ENCODE measurements around the gene PPM1L. TPM values are rescaled to one million over a fixed set of nuclear protein-coding genes. Genes with fewer than 3 reads are reported as not detected.
A peak's percentile ranks its signal among the peaks of the same experiment; 100 is the strongest.

Gene PPM1L
- total RNA-seq, 6 experiments from 2014 or later: 1.3 to 1.7 (median 1.6) TPM

DNA sequence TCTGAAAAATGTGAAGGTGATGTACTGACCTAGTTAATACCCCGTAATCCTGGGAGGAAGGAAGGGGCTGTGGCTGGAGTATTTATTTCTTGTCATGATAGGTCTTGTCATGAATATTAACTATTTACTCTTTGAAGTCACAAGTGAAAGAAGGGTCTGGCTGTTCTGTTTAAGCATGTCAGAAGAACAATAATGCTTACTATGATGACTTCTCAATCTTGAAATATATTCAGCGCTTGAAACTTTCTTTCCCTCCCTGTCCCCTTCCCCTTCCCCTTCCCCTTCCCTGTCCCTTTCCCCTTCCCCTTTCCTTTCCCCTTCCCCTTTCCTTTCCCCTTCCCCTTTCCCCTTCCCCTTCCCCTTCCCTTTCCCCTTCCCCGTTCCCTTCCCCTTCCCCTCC is 153.9 kb downstream of the PPM1L start:
- DNase-seq: no peak
- TF ChIP-seq, protein P1, sequence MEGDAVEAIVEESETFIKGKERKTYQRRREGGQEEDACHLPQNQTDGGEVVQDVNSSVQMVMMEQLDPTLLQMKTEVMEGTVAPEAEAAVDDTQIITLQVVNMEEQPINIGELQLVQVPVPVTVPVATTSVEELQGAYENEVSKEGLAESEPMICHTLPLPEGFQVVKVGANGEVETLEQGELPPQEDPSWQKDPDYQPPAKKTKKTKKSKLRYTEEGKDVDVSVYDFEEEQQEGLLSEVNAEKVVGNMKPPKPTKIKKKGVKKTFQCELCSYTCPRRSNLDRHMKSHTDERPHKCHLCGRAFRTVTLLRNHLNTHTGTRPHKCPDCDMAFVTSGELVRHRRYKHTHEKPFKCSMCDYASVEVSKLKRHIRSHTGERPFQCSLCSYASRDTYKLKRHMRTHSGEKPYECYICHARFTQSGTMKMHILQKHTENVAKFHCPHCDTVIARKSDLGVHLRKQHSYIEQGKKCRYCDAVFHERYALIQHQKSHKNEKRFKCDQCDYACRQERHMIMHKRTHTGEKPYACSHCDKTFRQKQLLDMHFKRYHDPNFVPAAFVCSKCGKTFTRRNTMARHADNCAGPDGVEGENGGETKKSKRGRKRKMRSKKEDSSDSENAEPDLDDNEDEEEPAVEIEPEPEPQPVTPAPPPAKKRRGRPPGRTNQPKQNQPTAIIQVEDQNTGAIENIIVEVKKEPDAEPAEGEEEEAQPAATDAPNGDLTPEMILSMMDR (IDR thresholded peaks at IDR 0.05): no peak
- H3K4me1 Mint-ChIP-seq (ENCODE audit: low read depth): no peaks in the 10 kb centered on the region
- H3K27ac Mint-ChIP-seq: no peak overlapping the region
- no peaks in the 10 kb centered on the region for H3K9me3 Mint-ChIP-seq
- H3K36me3 Mint-ChIP-seq (ENCODE audit: low read depth): no peaks in the 10 kb centered on the region
- no peak overlapping the region for H3K4me3 Mint-ChIP-seq
- H3K27me3 Mint-ChIP-seq (ENCODE audit: insufficient read depth): peaks cover 8% of the 10 kb centered on the region

DNA sequence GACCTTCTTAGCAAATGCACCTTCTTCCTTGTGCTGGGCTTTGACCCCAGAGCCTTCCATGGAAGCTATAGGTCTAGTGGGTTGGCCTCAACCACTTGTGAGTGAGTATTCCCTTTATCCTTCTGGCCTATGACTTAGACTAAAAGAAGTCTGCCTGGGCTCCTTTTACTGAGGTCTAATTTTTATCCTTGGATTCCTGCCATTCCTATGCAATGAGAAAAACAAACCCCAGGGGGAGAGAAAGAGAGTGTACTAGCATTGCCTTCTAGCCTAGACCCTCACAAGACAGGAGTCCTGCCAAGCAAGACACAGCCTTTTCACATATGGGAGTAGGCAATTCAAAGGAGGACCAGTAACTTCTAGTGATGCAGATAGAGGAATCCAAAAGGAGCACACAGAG is 155.4 kb downstream of the PPM1L start:
- DNase-seq: no peak

DNA sequence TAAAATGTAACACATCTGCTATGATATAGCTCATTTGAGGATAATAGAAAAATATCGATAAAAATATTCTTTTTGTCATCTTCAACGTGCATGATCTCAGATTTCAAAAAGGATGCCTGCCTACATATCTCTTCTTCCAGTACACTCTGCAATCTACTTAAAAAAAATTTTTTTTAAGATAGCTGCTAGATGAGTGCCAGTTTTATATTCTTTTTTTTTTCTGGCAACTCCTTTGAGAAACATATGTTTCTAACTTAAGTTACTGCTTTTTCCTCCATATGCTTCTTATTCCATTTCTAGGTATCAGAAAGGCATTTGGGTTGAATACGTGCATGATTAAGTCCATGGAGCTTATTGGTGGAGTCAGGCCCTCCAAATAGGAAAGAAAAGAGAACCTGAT is 160.4 kb downstream of the PPM1L start:
- Mint-ChIP-seq H3K9me3 (no peaks in the 10 kb centered on the region), H3K27ac (no peak overlapping the region), H3K36me3 (ENCODE audit: low read depth) (no peaks in the 10 kb centered on the region), H3K27me3 (ENCODE audit: insufficient read depth) (peaks cover 6% of the 10 kb centered on the region), H3K4me1 (ENCODE audit: low read depth) (no peaks in the 10 kb centered on the region), H3K4me3 (no peak overlapping the region)
- TF ChIP-seq, protein P1 (IDR thresholded peaks at IDR 0.05): no peak
- DNase-seq: no peak

More for the DNA sequence above, 155.4 kb downstream of the PPM1L start:
- peaks cover 8% of the 10 kb centered on the region for H3K27me3 Mint-ChIP-seq (ENCODE audit: insufficient read depth)
- H3K27ac Mint-ChIP-seq: no peak overlapping the region
- TF ChIP-seq, protein P1 (IDR thresholded peaks at IDR 0.05): no peak
- no peaks in the 10 kb centered on the region for H3K4me1 Mint-ChIP-seq (ENCODE audit: low read depth)
- H3K4me3 Mint-ChIP-seq: no peak overlapping the region
- H3K9me3 Mint-ChIP-seq: no peaks in the 10 kb centered on the region
- H3K36me3 Mint-ChIP-seq (ENCODE audit: low read depth): no peaks in the 10 kb centered on the region

DNA sequence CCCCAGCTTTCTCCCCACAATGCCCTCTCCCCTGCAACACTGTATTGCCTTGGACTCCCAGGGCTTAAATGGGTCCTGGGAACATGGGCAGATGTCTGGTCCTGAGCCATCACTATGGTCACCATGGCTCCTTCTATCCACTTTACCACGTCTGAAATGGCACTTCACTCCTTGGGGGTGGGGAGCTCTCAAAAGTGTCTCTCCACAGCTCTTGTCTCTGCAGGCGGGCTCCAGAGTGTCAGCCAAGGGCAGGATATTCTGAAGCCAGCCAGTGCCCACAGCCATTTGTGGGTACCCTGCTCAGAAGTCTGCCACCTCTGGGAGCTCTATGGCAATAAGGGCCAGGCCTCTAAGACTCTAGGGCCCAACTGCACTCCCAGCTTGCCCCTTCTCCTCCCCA is 163.9 kb downstream of the PPM1L start:
- TF ChIP-seq, protein P1 (IDR thresholded peaks at IDR 0.05): no peak
- Mint-ChIP-seq H3K36me3 (ENCODE audit: low read depth) (no peaks in the 10 kb centered on the region), H3K4me3 (no peak overlapping the region), H3K4me1 (ENCODE audit: low read depth) (no peaks in the 10 kb centered on the region), H3K9me3 (no peaks in the 10 kb centered on the region), H3K27ac (no peak overlapping the region), H3K27me3 (ENCODE audit: insufficient read depth) (peaks cover 3% of the 10 kb centered on the region)
- no peak for DNase-seq

DNA sequence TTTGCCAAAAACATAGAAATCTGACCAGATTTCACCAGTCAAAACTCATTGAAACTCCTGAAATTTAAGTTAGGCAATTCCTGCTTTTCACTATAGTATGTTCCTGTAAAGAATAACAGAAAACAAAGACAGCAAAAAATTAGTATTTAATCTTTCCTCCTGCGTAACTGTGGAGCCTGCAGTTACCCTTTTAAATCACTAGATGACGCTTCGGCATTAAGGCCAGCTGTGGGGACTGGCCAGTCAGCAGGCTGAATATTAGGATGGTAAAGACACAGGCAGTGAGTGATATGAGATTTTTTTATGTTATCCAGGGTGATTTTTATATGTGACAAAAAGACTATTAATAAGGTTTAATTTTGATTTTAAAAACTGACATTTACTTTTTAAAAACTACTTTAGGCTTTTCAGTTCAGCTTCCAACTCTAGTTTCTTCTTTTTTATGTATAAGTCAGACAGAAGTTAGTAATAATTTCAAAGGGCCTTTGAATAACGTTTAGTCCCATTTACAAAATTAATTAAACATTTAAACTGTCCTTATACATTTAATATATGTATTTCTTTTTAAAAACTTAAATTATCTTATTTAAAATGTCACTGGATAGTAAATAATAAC is 165.1 kb downstream of the PPM1L start:
- no peaks in the 10 kb centered on the region for H3K4me1 Mint-ChIP-seq (ENCODE audit: low read depth)
- no peak overlapping the region for H3K4me3 Mint-ChIP-seq
- no peaks in the 10 kb centered on the region for H3K36me3 Mint-ChIP-seq (ENCODE audit: low read depth)
- peak; percentile 54 for DNase-seq
- no peaks in the 10 kb centered on the region for H3K9me3 Mint-ChIP-seq
- TF ChIP-seq, protein P1 (IDR thresholded peaks at IDR 0.05): peak; percentile 89
- H3K27ac Mint-ChIP-seq: no peak overlapping the region
- H3K27me3 Mint-ChIP-seq (ENCODE audit: insufficient read depth): peaks cover 3% of the 10 kb centered on the region
